GM10266 (cell line): ENCODE measurements around the gene FAM200B.

Experiments used
- DNase-seq: peaks from one replicate; pipeline ENCODE4 v3.0.0; 2012; ENCODE audit errors: extremely low spot score
- TF ChIP-seq, protein P1 (sequence below): IDR thresholded peaks from 2 replicates; pipeline ENCODE4 v1.5.1; 2012; ENCODE audit warnings: mild to moderate bottlenecking, low read depth; ENCODE audit not compliant: control insufficient read depth, insufficient read depth; ENCODE audit errors: missing control alignments

The FAM200B gene

DNA sequence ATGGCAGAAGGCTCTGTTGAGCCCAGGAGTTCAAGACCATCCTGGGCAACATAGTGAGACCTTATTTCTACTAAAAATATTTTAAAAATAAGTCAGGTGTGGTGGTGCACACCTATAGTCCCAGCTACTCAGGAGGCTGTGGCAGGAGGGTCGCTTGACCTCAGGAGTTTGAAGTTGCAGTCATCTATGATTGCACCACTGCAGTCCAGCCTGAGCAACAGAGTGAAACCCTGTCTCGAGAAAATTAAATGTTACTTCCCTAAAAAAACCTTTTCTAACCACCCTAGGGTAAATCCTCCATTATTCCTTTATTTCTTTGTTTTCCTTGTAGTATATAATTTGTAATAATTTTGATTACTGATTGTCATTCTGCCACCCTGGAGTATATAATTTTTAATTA is 7.9 kb downstream of the FAM200B start:
- no peak for DNase-seq
- TF ChIP-seq, protein P1, sequence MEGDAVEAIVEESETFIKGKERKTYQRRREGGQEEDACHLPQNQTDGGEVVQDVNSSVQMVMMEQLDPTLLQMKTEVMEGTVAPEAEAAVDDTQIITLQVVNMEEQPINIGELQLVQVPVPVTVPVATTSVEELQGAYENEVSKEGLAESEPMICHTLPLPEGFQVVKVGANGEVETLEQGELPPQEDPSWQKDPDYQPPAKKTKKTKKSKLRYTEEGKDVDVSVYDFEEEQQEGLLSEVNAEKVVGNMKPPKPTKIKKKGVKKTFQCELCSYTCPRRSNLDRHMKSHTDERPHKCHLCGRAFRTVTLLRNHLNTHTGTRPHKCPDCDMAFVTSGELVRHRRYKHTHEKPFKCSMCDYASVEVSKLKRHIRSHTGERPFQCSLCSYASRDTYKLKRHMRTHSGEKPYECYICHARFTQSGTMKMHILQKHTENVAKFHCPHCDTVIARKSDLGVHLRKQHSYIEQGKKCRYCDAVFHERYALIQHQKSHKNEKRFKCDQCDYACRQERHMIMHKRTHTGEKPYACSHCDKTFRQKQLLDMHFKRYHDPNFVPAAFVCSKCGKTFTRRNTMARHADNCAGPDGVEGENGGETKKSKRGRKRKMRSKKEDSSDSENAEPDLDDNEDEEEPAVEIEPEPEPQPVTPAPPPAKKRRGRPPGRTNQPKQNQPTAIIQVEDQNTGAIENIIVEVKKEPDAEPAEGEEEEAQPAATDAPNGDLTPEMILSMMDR: no peak

DNA sequence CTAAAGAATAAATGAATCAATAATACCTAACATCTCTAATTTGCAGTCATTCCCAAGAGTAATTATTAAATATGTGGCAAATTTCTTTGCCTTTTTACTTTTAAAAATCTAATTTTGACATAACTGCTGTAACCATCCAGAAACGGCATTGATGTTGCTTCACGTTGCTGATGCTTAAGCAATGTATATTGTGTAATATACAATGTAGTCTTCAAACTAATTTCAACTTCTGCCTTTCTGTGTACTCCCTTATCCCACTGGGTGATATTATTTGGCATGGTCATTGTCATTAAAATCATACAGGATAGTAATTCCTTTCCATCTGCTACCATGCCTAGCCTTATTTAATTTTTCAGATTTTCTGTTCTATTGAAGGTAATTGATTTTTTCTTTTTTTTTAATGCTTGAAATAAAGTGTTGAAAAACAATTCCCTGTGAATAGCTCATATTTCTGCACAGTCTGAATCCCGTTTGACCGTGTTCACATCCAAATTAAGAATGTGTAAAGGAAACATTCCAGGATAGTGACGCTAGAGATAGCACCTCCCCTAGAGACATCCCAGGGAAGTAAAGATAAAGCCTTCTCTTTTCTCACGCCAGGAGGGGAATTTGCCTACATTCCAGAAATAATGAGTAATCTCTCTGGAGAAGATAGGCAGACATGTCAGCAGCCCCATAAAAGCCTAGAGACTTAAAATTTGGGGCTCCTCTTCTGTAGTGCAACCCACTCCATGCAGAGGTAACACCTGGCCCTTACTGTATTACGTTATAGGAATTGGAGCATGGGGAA is 8.6 kb downstream of the FAM200B start:
- DNase-seq: no peak
- TF ChIP-seq, protein P1: no peak

DNA sequence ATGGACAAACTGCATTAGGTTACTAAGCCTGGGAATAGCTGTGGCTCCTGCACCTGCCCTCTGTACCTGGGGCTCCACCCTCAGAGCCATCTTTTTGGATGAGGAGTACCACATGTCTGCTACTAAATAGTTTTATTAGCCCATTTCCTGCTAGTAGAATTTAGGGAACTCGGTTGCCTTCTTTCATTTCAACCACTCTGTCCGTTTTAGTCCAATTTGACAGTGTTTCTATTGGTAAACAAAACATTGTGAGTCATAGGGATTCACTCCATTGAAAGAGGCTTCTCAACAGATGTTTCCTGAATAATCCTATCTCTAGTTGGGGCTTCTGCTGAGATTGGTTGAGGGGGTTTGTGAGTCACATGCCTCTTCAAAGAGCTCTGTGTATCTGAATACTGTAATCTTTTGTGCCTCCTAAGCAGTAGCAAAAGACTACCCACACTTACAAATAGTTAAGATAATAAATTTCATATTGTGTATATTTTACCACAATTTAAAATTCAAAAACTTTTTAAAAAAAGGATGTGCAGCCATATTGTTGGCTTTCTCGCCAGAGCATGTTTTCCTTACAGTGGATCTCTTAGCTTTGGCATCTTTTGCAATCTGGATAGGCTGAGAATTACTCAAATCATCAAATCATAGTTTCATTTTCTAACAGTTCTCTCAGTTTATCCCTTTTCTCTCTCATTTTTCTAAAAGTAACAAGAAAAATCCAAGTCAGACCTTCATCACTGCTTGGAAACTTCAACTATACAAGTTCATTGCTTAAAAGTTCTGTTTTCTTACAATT is 9.9 kb downstream of the FAM200B start:
- no peak for DNase-seq
- TF ChIP-seq, protein P1: no peak

DNA sequence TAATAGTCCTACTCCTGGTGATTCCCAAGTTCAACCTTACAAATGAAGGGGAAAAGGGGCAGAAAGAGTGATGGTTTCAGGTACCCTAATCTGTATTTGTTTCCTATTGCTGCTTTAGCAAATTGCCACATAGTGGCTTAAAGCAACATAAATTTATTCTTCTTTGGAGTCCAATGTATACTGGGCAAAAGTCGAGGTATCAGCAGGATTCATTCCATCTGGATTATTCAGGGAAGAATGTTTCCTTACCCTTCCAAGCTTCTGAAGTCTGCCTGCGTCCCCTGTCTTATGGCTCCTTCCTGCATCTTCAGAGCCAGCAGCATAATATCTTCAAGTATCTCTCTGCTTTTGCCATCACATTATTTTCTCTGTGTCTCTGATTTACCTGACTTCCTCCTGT is 11.0 kb downstream of the FAM200B start:
- TF ChIP-seq, protein P1: no peak
- DNase-seq: no peak

DNA sequence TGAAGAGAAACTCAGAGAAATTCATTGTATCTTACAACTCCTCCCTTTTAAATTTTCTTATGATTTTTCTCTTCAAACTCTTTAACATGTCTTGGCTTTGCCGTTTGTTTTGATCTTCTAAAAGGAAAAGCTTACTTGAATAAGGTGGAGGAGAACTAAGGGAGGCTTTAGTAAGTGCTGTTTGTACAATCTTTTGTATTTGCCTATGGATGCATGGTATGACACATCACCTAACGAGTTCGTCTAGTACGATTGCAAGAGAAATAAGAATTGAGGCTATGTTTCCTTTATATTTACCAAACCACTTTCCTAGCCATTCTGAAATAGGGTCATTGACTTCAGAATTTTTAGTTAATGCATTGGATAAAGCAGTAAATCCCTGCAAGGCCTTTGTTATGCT is 12.8 kb downstream of the FAM200B start:
- TF ChIP-seq, protein P1: no peak
- no peak for DNase-seq

DNA sequence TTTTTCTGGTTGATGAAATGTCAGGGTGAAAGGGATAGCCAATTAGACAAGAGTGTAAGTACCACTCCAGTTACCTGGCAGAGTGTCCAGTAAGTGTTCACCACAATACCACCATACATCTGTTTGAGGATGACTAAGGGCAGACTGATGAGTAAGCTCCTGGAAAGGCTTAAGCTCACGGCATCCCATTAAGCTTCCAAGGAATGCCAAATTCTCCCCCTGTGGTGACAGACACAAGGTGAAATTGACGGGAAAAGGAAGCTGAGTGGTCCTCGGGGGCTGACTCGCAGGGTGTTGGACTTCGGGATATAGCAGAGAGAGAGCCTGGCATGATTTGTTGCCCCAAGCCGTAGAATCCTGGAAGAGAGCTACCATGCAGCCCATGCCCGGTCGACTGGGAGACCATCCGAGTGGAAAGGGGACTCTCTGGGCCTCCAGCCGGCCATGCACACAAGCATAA is 13.6 kb downstream of the FAM200B start:
- no peak for DNase-seq
- TF ChIP-seq, protein P1: no peak

DNA sequence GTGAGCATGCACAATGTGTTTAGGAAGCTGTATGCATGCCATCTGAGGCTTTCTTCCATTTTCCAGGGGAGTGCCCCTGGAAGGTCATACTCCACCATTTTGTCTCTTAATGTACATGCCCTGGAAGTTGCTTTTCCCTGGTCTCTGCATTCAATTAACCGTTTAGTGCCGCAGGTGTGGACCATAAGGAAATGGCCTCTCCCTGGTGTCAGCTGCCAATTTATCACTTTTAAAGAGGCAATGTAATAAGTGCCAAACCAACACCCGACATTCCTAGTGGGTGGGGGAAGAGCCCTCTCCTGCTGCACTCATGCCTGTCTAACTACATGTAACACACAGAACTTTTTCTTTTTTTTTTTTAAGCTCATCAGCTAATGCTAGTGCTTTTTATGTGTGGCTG is 14.1 kb downstream of the FAM200B start:
- TF ChIP-seq, protein P1: no peak
- no peak for DNase-seq
